NT2/D1 (cell line): ENCODE measurements around the gene TRAPPC2L.
A peak's percentile ranks its signal among the peaks of the same experiment; 100 is the strongest.

Experiments used
- DNase-seq: peaks from one replicate; pipeline ENCODE4 v3.0.0-alpha.2; 2011; ENCODE audit warnings: low read depth, low spot score
- H3K27me3 ChIP-seq: 2 replicates; pipeline ENCODE4 v1.6.0; 2011; ENCODE audit warnings: mild to moderate bottlenecking; ENCODE audit not compliant: insufficient read length, insufficient read depth
- H3K36me3 ChIP-seq: 2 replicates; pipeline ENCODE4 v1.6.1; 2011; ENCODE audit warnings: mild to moderate bottlenecking, low read length, mixed read lengths; ENCODE audit not compliant: insufficient read depth, insufficient read length
- H3K4me1 ChIP-seq: 2 replicates; pipeline ENCODE4 v1.5.1; 2011; ENCODE audit not compliant: insufficient read depth, insufficient read length
- H3K4me3 ChIP-seq: 2 replicates; pipeline ENCODE4 v1.5.1; 2011; ENCODE audit warnings: low read depth; ENCODE audit not compliant: insufficient read length
- H3K9ac ChIP-seq: 2 replicates; pipeline ENCODE4 v1.6.0; 2011; ENCODE audit warnings: low read depth; ENCODE audit not compliant: insufficient read length
- H3K9me3 ChIP-seq: 2 replicates; pipeline ENCODE4 v1.5.1; 2011; ENCODE audit warnings: mild to moderate bottlenecking, low read length; ENCODE audit not compliant: insufficient read depth
- SUZ12 ChIP-seq: IDR thresholded peaks from 2 replicates; pipeline ENCODE4 v1.6.1; 2011; ENCODE audit not compliant: insufficient read length, insufficient read depth; ENCODE audit errors: extremely low read depth
- YY1 ChIP-seq: IDR thresholded peaks from 2 replicates; pipeline ENCODE4 v1.6.1; 2011; ENCODE audit not compliant: insufficient read length, insufficient read depth
- ZNF274 ChIP-seq: IDR thresholded peaks from 2 replicates; pipeline ENCODE4 v1.6.1; 2011; ENCODE audit warnings: mild to moderate bottlenecking, low read depth, low read length

The TRAPPC2L gene

DNA sequence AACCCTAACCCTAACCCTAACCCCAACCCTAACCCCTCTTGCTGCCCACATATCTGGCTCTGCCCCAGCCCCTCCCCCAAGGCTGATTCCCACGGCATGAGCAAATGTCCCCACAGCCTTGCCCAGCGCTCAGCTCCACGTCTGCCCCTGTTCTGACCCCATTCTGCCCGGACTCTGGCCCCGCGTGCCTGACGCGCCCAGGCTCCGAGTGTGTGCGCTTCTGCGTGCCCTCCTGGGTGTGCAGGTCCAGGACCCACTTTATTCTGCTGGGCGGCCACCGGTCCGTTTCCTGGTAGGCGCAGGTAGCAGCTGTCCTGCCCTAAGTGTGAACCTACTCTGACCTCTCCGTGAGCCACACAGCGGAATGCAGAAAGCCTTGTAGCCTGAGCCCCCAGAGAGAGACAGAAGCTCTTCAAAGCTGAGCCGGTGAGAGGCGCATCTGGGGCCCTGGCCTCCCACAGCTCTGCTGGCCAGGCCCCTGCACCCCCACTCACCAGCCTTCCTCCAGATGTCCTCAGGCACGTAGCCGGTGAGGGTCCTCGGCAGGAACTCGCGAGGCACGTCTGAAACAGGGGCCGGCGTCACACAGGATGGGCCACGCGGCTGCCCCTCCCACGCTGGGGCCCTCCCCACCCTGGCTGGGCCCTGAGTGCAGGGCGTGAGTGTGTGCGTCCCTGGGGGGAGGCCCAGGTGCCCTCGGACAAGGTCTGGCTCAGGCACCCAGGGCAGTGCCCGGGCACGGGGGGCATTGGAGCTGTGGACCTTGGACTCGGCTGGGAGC, 23.5 kb downstream of the TRAPPC2L start:
- H3K4me3 ChIP-seq = no peak overlapping the region
- DNase-seq = no peak
- no peaks in the 10 kb centered on the region for H3K36me3 ChIP-seq
- TF ChIP-seq ZNF274 (no peak), YY1 (no peak), SUZ12 (no peak)
- H3K4me1 ChIP-seq = peaks cover 24% of the 10 kb centered on the region
- no peaks in the 10 kb centered on the region for H3K9me3 ChIP-seq
- H3K27me3 ChIP-seq = no peaks in the 10 kb centered on the region
- H3K9ac ChIP-seq = peak overlapping the region; percentile 50

DNA sequence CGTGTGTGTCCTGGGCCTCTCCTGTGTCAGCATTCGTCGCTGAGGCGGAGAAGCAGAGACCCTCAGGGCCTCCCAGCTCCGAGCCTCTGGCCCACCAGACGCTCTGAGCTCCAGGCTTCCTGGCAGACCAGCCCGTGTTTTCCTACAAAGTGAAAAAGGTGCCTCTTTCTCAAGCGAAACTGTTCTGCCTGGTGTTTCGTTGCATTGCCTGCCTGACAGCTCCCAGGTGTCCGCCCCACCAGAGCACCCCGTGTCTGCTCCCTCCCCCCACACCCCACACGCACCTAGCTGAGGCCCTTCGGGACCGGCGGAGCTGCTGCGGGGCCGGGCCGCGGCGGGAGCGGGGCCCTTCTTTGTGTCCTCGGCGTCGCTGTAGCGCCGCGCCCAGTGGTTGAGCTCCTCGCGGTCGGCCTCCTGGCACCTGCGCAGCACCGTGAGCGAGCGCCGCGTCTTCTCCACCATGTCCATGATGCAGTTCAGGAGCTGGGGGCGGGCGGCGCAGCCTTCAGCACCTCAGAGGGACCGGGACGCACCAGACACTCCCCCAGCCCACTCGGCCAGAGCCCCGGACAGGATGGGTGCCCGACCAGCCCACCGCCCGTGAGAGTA, 24.2 kb downstream of the TRAPPC2L start:
- H3K4me3 ChIP-seq = no peak overlapping the region
- no peaks in the 10 kb centered on the region for H3K36me3 ChIP-seq
- no peaks in the 10 kb centered on the region for H3K9me3 ChIP-seq
- H3K9ac ChIP-seq = peak overlapping the region; percentile 50
- no peak for TF ChIP-seq ZNF274
- TF ChIP-seq YY1 = no peak
- no peak for TF ChIP-seq SUZ12
- peaks cover 27% of the 10 kb centered on the region for H3K4me1 ChIP-seq
- H3K27me3 ChIP-seq = no peaks in the 10 kb centered on the region
- no peak for DNase-seq

DNA sequence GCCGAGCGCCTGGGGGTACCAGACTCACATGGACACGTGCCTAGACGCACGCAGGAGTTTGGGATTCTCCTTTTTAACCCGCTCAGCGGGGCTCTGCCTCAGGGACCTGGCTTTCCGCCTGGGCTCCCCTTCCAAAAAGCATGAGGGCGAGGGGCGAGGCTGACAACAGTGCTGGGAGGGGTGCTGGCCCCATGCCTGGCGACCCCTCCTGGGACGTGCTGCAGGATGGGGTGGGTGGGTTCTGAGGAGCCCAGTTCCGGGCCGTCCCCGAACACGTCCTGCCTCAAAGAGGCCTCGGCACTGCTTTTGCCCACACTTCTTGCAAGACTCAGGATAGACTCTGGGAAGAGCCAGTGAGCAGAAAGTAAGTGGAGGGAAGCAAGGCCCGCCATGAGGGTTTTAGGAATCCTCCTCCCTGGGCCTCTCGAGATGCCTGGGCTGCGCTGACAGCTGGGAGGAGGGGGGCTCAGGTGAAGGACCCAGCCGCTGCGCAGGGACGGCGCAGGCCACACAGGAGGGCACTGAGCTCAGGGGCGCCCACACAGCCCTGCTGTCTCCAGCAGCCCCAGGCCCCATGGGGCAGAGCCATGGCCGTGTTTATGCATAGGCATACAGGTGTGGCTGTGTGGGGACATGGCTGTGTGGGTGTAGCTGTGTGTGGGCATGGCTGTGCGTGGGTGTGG, 24.9 kb downstream of the TRAPPC2L start:
- no peak for DNase-seq
- Histone ChIP-seq H3K36me3 (no peaks in the 10 kb centered on the region), H3K4me1 (peaks cover 29% of the 10 kb centered on the region)

DNA sequence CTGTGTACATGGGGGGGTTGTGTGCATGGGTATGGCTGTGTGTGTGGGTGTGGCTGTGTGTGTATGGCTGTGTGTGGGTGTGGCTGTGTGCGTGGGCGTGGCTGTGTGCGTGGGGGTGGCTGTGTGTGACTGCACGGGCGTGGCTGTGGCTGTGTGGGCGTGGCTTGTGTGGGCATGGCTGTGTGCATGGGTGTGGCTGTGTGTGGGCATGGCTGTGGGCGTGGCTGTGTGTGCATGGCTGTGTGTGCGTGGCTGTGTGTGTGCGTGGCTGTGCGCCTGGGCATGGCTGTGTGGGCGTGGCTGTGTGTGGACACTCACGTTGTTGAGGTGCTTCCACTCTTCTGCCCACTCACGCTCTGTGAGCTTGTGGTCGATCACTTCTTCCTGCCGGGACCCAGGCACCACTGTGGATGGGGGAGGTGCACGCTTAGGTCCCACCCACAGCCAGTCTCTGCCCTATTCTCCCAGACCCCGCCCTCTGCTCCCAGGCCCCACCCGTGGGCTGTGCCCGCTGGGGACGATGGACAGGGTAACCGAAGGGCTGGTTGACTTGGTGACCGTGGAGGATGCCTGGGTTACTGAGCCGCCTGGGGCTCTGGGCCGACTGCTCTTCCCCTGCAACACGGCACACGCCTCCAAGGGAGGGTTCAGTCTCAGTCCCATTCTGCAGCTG, 25.6 kb downstream of the TRAPPC2L start:
- Histone ChIP-seq H3K4me3 (no peak overlapping the region), H3K9me3 (no peaks in the 10 kb centered on the region), H3K9ac (no peak overlapping the region), H3K4me1 (peaks cover 27% of the 10 kb centered on the region), H3K27me3 (no peaks in the 10 kb centered on the region), H3K36me3 (no peaks in the 10 kb centered on the region)
- no peak for DNase-seq
- TF ChIP-seq ZNF274 (no peak), YY1 (no peak), SUZ12 (no peak)

More for the DNA sequence above, 24.9 kb downstream of the TRAPPC2L start:
- no peaks in the 10 kb centered on the region for H3K9me3 ChIP-seq
- no peaks in the 10 kb centered on the region for H3K27me3 ChIP-seq
- no peak overlapping the region for H3K4me3 ChIP-seq
- no peak overlapping the region for H3K9ac ChIP-seq
- TF ChIP-seq YY1 = no peak
- TF ChIP-seq ZNF274 = no peak
- no peak for TF ChIP-seq SUZ12

DNA sequence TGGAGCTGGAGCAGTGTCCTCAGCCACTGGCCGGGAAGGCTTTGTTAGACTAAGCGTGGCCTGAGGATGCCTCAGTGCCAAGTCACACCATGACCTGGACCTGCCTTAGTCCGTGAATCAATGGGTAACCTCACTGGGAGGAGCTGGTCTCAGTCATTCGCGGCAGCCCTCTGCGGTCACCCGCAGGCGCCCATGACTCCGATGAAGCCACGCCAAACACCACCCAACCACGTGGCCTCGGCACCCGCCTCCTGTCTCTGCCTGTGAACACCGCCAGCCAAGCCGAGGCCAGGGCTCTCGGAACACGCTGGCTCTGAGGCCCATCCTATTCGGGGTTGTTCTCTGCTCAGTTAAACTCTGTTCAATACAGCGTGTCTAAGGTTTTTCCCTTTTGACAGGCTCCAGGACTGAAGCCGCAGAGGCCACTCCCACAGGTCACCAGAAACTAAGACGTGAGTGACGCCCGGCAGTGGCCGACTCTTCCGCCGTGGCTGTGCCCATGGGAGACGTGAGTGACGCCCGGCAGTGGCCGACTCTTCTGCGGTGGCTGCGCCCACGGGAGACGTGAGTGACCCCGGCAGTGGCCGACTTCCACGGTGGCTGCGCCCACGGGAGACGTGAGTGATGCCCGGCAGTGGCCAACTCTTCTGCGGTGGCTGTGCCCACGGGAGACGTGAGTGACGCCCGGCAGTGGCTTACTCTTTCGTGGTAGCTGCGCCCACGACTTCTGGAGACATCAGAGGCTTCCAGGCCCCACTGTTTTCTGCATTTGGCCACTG, 26.4 kb downstream of the TRAPPC2L start:
- DNase-seq = no peak
- Histone ChIP-seq H3K9ac (no peak overlapping the region), H3K4me3 (no peak overlapping the region), H3K4me1 (peaks cover 26% of the 10 kb centered on the region), H3K27me3 (no peaks in the 10 kb centered on the region), H3K36me3 (no peaks in the 10 kb centered on the region), H3K9me3 (no peaks in the 10 kb centered on the region)
- TF ChIP-seq YY1 = no peak
- no peak for TF ChIP-seq ZNF274
- no peak for TF ChIP-seq SUZ12

DNA sequence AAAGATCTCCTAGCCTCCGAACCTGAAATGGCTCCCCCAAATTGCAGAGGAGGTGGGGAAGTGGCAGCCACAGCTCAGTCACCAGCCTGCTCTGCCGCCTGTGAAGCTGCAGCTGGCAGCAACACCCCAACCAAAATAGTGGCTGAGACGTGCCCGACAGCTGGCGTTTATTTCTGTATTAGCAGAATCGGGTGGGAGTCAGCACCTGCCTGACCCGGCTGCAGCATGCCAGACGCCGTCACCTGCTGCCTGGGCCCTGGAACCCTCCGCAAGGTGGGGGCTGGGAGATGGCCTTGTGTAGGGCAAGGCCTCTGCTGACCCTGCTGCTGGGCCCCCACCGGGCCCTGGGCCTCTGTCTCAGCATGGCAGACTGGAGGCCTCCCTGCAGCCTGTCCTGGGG, 27.0 kb downstream of the TRAPPC2L start:
- Histone ChIP-seq H3K4me3 (no peak overlapping the region), H3K36me3 (no peaks in the 10 kb centered on the region), H3K4me1 (peaks cover 26% of the 10 kb centered on the region), H3K9me3 (no peaks in the 10 kb centered on the region), H3K9ac (no peak overlapping the region), H3K27me3 (no peaks in the 10 kb centered on the region)
- TF ChIP-seq YY1 (no peak), ZNF274 (no peak), SUZ12 (no peak)
- DNase-seq = no peak
